Panc1 (cell line): ENCODE data around the gene GPRC5A. TPM values are rescaled to one million over a fixed set of nuclear protein-coding genes. Genes with fewer than 3 reads are reported as not detected.

Source experiments
- ATAC-seq: fragments of 200-7000 bp; cut with Tn5 transposase; 2 replicates; pipeline ENCODE4 v1.9.1; 2020; ENCODE audit warnings: mild to moderate bottlenecking, moderate library complexity
- BruUV-seq: library from RNA; stranded (reverse); fragments of 400-500 nt; replicated peaks from 2 replicates; lab custom pipeline; 2021; lab: Mats Ljungman, UMichigan
- CTCF ChIA-PET: fragments of 300-600 bp; sonication (Branson Sonifier 250); formaldehyde crosslinking; loops from one replicate; lab custom pipeline; 2022; ENCODE audit warnings: antibody characterized with exemption; lab: Charles Lee
- POLR2A ChIA-PET: fragments of 300-600 bp; sonication (Branson Sonifier 250); formaldehyde crosslinking; loops from one replicate; lab custom pipeline; 2022; ENCODE audit warnings: antibody characterized with exemption; lab: Charles Lee
- DNase-seq: peaks from one replicate; pipeline ENCODE4 v3.0.0-alpha.2; 2010; ENCODE audit warnings: low read depth, low spot score
- H3K27ac ChIP-seq: 2 replicates; pipeline ENCODE4 v1.5.1; 2011; ENCODE audit warnings: mild to moderate bottlenecking, low read length, inconsistent platforms
- H3K27me3 ChIP-seq: fragments of 200-500 bp; sonication (Bioruptor generic); 2 replicates; pipeline ENCODE4 v1.6.0; 2014; ENCODE audit warnings: low read length, inconsistent platforms; ENCODE audit not compliant: control insufficient read depth, insufficient read depth
- H3K36me3 ChIP-seq: fragments of 200-500 bp; sonication (Bioruptor generic); 2 replicates; pipeline ENCODE4 v1.5.1; 2014; ENCODE audit warnings: inconsistent platforms, mild to moderate bottlenecking, low read length, moderate library complexity; ENCODE audit not compliant: control insufficient read depth, insufficient read depth
- H3K4me1 ChIP-seq: 2 replicates; pipeline ENCODE4 v1.5.1; 2011; ENCODE audit warnings: inconsistent platforms, mild to moderate bottlenecking, low read length, moderate library complexity; ENCODE audit not compliant: control insufficient read depth, insufficient read depth
- H3K4me3 ChIP-seq, 2 experiments: 2 replicates each; pipeline ENCODE4 v1.5.1; 2011 to 2012; ENCODE audit warnings: low read depth in 2 of 2, low read length in 2 of 2, mild to moderate bottlenecking in 2 of 2, inconsistent platforms in 1 of 2, moderate library complexity in 1 of 2
- H3K9me3 ChIP-seq: fragments of 200-500 bp; sonication (Bioruptor generic); 2 replicates; pipeline ENCODE4 v1.5.1; 2014; ENCODE audit warnings: low read depth, mild to moderate bottlenecking, inconsistent platforms, low read length, moderate library complexity; ENCODE audit not compliant: control insufficient read depth, insufficient read depth
- POLR2AphosphoS5 ChIP-seq: IDR thresholded peaks from 2 replicates; pipeline ENCODE4 v1.6.1; 2012; ENCODE audit warnings: mild to moderate bottlenecking, low read depth, low read length, moderate library complexity
- SIN3A ChIP-seq: IDR thresholded peaks from 2 replicates; pipeline ENCODE4 v1.6.1; 2012; ENCODE audit warnings: low read depth, mild to moderate bottlenecking, low read length, moderate library complexity, borderline replicate concordance; ENCODE audit not compliant: insufficient read depth
- TCF7L2 ChIP-seq: IDR thresholded peaks from 2 replicates; pipeline ENCODE4 v1.6.1; 2011; ENCODE audit warnings: mild to moderate bottlenecking, low read depth, low read length, inconsistent platforms
- in situ Hi-C: cut with HindIII; loops from 2 replicates; pipeline ENCODE4 v1.10.0; 2016; ENCODE audit warnings: low sequenced_read_pairs, low pct_unique_long_range_greater_than_20kb
- intact Hi-C: fragments of 100-400 bp; cut with micrococcal nuclease; formaldehyde crosslinking; loops from one replicate; pipeline ENCODE4 v1.10.0; 2022; ENCODE audit not compliant: unreplicated experiment
- total RNA-seq: library from RNA; stranded (reverse); gene quantifications from one replicate; pipeline ENCODE4 v1.2.1, GENCODE V29; 2021; ENCODE audit not compliant: unreplicated experiment
- TF ChIP-seq, protein P1 (sequence below), 2 experiments: IDR thresholded peaks; 2 replicates each; pipeline ENCODE4 v1.6.1; 2011 to 2012; ENCODE audit warnings: low read depth in 2 of 2, control low read depth in 1 of 2, low read length in 1 of 2, mild to moderate bottlenecking in 1 of 2, moderate library complexity in 1 of 2; ENCODE audit not compliant: insufficient read depth in 1 of 2
- TF ChIP-seq, protein P2 (sequence below): fragments of 450-650 bp; IDR thresholded peaks from 2 replicates; pipeline ENCODE4 v1.5.1; 2017; ENCODE audit warnings: mild to moderate bottlenecking

The GPRC5A gene
- total RNA-seq, 1 experiment from 2014 or later: 648 TPM

DNA sequence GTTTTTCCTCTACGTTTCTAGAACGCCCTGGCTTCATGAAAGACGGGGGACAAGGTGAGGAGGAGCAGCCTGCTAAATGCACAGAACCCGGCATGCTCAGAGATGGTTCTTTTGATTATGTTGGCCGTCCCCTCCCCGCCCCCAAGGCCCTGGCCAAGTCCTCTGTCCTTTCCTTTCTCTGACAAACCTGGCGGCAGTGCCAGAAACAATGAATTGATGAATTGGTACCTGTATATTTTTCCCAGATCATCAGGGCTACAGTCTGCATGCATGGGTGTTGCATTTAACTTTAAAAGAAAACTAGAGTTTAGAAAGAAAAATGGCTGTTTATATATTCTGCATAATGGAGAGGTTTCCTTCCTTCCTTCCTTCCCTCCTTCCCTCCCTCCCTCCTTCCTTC is 31.6 kb downstream of the GPRC5A start:
- no peaks in the 10 kb centered on the region for H3K9me3 ChIP-seq
- intact Hi-C loops: loop anchor here (5.0 kb wide), 1 partner anchor 289 kb away; no protein-coding TSS in a partner anchor
- H3K27ac ChIP-seq: no peak overlapping the region
- no peaks in the 10 kb centered on the region; the same call in 1 of the 2 replicates for H3K36me3 ChIP-seq
- peaks cover 55% of the 10 kb centered on the region for H3K4me1 ChIP-seq
- TF ChIP-seq SIN3A (no peak), POLR2AphosphoS5 (peak; percentile 55)
- TF ChIP-seq, protein P1, sequence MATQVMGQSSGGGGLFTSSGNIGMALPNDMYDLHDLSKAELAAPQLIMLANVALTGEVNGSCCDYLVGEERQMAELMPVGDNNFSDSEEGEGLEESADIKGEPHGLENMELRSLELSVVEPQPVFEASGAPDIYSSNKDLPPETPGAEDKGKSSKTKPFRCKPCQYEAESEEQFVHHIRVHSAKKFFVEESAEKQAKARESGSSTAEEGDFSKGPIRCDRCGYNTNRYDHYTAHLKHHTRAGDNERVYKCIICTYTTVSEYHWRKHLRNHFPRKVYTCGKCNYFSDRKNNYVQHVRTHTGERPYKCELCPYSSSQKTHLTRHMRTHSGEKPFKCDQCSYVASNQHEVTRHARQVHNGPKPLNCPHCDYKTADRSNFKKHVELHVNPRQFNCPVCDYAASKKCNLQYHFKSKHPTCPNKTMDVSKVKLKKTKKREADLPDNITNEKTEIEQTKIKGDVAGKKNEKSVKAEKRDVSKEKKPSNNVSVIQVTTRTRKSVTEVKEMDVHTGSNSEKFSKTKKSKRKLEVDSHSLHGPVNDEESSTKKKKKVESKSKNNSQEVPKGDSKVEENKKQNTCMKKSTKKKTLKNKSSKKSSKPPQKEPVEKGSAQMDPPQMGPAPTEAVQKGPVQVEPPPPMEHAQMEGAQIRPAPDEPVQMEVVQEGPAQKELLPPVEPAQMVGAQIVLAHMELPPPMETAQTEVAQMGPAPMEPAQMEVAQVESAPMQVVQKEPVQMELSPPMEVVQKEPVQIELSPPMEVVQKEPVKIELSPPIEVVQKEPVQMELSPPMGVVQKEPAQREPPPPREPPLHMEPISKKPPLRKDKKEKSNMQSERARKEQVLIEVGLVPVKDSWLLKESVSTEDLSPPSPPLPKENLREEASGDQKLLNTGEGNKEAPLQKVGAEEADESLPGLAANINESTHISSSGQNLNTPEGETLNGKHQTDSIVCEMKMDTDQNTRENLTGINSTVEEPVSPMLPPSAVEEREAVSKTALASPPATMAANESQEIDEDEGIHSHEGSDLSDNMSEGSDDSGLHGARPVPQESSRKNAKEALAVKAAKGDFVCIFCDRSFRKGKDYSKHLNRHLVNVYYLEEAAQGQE (IDR thresholded peaks at IDR 0.05; ENCODE audit: insufficient read depth in 1 of 2, low read depth in 2 of 2, low read length in 1 of 2): no peak
- CTCF ChIA-PET: interaction anchor here (0.6 kb wide), 1 partner anchor 73 kb away, joined by 9 read pairs; no protein-coding TSS in a partner anchor
- POLR2A ChIA-PET: no interaction called here
- BruUV-seq: no TSS peak
- in situ Hi-C loops: no loop called here
- no peak for DNase-seq
- H3K27me3 ChIP-seq: no peaks in the 10 kb centered on the region
- no peak for ATAC-seq
- H3K4me3 ChIP-seq: no peak overlapping the region

DNA sequence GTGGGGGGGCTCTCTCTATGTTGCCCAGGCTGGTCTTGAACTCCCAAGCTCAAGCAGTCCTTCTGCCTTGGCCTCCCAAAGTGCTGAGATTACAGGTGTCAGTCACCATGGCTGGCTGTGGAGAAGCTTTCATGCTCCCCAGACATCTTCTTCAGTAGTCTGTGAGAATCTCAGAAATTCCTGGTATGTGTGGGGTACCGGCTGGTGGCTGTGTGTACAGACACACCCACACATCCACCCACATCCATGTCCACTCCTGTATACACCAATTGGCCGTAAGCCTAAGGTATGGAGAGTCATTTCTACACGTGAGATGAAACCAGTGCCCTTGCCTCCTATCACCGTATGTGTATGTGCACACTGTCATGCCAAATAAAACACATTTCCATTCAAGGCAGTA is 32.8 kb downstream of the GPRC5A start:
- no peaks in the 10 kb centered on the region; the same call in 1 of the 2 replicates for H3K36me3 ChIP-seq
- BruUV-seq: no TSS peak
- TF ChIP-seq TCF7L2 (no peak), POLR2AphosphoS5 (no peak), SIN3A (no peak)
- TF ChIP-seq, protein P2, sequence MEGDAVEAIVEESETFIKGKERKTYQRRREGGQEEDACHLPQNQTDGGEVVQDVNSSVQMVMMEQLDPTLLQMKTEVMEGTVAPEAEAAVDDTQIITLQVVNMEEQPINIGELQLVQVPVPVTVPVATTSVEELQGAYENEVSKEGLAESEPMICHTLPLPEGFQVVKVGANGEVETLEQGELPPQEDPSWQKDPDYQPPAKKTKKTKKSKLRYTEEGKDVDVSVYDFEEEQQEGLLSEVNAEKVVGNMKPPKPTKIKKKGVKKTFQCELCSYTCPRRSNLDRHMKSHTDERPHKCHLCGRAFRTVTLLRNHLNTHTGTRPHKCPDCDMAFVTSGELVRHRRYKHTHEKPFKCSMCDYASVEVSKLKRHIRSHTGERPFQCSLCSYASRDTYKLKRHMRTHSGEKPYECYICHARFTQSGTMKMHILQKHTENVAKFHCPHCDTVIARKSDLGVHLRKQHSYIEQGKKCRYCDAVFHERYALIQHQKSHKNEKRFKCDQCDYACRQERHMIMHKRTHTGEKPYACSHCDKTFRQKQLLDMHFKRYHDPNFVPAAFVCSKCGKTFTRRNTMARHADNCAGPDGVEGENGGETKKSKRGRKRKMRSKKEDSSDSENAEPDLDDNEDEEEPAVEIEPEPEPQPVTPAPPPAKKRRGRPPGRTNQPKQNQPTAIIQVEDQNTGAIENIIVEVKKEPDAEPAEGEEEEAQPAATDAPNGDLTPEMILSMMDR: no peak
- TF ChIP-seq, protein P1 (IDR thresholded peaks at IDR 0.05; ENCODE audit: insufficient read depth in 1 of 2, low read depth in 2 of 2, low read length in 1 of 2): no peak
- ChIA-PET POLR2A (no interaction called here), CTCF (no interaction called here)
- no peaks in the 10 kb centered on the region for H3K27me3 ChIP-seq
- H3K27ac ChIP-seq: peak overlapping the region; percentile 93
- no peak overlapping the region for H3K4me3 ChIP-seq
- in situ Hi-C loops: no loop called here
- H3K4me1 ChIP-seq: peaks cover 43% of the 10 kb centered on the region
- no peaks in the 10 kb centered on the region for H3K9me3 ChIP-seq
- no peak for DNase-seq
- no peak for ATAC-seq
- intact Hi-C loops: loop anchor here (5.0 kb wide), 1 partner anchor 288 kb away; no protein-coding TSS in a partner anchor
